ENCODE results near the gene ATCAY. TPM values are rescaled to one million over a fixed set of nuclear protein-coding genes. Genes with fewer than 3 reads are reported as not detected.
"Not testable (repeated sequence)": the region's sequence is repeated elsewhere in the genome, so short reads cannot be mapped to it uniquely, and the experiment has no call there.

Gene ATCAY
- total RNA-seq, 1 donor from 2014 or later, result not detected

DNA sequence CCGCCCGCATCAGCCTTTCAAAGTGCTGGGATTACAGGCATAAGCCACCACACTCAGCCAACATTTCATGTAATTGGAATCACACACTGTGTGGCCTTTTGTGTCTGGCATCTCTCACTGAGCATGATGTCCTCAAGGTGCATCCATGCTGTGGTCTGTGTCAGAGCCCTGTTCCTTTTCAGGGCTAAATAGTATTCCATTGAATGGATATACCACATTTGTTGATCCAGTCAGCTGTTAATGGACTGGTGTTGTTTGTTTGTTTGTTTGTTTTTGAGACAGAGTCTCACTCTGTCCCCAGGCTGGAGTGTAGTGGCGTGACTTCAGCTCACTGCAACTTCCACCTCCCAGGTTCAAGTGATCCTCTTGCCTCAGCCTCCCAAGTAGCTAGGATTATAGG is 17.9 kb downstream of the ATCAY start:
- DNase-seq (ENCODE audit: low read depth), result no peak

DNA sequence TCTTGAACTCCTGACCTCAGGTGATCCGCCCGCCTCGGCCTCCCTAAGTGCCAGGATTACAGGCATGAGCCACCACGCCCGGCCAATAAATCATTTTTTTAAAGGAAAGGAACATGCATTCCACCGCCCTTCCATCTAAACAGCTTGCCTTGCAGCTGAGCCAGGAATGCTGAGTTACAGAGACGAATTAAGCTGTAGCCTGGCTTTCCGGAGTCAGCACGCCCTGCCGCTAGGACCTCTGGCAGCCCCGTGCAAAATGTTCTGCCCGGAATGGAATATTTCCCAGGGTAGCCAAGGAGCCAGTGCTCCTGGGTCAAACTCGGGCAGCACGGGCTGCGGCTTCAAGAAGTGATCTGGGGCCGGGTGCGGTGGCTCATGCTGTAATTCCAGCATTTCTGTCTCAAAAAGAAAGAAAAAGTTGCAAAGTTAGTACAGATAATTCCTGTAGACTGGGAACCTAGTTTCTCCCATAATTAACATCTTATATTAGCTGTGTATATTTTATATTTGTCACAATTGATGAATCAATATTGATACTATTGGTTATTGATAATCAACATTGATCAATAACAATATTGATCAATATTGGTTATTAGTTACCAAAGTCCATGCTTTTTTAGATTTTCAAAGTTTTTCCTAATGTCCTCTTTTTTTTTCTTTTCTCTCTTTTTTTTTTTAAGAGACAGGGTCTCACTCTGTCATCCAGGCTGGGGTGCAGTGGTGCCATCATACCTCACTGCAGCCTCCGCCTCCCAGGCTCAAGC is 19.2 kb downstream of the ATCAY start:
- peak; percentile 28 for DNase-seq (ENCODE audit: low read depth)

DNA sequence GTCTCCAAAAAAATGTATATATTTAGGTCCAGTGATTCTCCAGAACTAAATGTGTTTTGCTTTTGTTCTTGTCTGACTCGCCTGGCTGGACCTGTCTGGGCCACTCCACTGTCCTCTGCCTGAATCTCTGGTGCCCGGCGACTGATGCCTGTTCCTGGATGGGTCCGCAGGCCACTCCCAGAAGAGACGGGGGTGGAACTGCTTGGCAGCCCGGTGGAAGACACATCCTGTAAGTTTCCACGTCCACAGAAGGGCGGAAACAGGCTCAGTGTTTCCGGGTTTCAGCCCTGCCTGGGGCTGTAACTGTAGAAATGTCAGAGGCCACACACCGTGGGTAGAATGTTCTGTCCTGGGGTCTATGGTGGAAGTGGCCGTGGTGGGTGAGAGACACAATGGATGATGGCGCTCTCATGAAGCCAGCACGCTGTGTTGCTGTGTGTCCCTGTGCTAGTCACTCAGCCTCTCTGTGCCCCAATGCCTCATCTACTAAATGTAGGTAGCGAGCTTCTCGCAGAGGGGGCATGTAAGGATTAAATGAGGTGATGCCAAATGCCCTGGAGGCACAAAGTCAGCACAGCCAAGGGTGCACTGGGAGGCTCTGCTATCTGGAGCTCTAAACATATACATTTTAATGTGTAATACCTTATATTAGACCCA is 22.0 kb downstream of the ATCAY start:
- DNase-seq (ENCODE audit: low read depth), result no peak

DNA sequence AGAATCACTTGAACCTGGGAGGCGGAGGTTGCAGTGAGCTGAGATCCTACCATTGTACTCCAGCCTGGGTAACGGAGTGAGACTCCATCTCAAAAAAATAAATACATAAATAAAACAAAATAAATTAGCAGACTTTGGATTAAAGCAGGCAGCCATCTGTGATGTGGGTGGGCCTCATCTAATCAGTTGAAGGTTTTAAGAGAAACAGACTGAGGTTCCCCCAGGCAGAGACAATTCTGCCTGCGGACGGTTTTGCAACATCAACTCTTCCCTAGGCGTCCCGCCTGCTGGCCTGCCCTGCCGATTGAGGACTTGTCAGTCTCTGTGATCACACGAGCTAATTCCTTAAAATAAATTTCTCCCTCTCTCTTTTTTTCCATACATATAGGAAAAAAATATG is 23.7 kb downstream of the ATCAY start:
- DNase-seq (ENCODE audit: low read depth), result no peak

DNA sequence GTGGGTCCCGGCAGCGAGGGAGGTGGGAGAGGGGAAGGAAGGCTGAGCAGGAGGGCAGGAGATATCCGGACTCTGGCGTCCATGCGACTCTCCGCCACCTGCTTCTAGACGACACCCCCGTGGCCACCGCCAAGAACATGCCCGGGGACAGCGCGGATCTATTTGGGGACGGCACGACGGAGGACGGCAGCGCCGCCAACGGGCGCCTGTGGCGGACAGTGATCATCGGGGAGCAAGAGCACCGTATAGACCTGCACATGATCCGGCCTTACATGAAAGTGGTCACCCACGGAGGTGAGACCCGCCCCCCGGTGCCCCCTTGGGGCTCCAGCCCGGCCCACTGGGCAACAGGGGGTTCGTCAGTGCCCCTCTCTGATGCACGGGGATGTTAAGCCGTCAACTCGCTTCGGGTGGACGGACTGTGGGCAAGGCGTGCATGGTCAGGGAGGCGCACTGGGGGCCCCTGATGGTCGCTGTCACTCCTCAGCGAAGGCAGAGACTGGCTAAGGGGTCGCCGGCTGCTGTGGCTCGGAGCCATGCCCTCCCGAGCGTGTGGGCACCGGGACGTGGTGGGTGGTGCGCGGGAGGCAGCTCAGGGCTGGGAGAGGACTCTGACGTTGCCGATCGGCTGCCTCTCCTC is 27.3 kb downstream of the ATCAY start:
- DNase-seq (ENCODE audit: low read depth), result no peak

DNA sequence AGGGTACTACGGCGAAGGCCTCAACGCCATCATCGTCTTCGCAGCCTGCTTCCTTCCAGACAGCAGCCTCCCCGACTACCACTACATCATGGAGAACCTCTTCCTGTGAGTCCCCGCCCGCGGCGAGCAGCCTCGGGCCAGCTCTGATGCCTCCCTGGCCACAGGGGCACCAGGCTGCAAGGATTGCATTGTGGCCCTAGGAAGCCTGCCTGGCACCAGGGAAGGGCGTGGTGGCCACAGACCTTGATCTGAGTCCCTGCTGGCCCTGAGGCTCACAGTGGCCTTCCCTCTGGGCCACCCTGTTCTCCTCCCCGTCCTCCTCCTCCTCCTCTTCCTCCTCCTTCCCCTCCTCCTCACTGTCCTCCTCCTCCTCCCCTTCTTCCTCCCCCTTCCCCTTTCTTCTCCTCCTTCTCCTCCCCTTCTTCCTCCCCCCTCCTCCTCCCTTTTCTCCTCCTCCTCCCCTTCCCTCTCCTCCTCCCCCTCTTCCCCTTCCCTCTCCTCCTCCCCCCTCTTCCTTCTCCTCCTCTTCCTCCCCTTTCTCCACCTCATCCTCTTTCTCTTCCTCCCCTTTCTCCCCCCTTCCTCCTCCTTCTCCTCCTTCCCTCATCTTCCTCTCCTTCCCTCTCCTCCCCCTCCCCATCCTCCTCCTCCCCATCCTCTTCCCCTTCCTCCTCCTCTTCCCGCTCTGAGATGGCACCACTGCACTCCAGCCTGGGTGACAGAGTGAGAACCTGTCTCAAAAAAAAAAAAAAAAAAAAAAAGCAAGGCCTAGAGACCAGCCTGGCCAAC is 28.0 kb downstream of the ATCAY start:
- DNase-seq (ENCODE audit: low read depth), result no peak

DNA sequence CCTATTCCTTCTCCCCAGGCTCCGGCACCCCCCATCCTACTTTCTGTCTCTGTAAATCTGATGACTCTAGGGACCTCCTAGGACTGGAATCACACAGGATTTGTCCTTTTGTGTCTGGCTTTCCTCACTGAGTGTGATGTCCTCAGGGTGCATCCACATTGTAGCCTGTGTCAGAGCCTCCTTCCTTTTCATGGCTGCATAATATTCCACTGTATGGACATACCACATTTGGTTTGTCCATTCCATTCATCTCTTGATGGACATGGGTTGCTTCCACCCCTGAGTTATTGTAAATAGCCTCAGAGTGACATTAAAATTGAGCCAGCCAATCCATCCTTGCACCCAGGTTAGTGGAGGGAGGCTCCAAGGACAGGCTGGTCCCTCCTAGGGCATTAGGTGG is 29.6 kb downstream of the ATCAY start:
- no peak for DNase-seq (ENCODE audit: low read depth)

DNA sequence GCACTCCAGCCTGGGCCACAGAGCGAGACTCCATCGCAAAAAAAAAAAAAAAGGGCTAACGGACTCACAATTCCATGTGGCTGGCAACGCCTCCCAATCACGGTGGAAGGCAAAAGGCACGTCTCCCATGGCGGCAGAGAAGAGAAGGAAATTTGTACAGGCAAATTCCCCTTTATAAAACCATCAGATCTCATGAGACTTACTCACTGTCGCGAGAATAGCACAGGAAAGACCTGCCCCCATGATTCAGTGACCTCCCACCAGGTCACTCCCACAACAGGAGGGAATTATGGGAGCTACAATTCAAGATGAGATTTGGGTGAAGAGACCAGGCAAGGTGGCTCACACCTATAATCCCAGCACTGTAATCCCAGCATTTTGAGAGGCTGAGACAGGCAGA is 33.7 kb downstream of the ATCAY start:
- DNase-seq (ENCODE audit: low read depth), result no peak

DNA sequence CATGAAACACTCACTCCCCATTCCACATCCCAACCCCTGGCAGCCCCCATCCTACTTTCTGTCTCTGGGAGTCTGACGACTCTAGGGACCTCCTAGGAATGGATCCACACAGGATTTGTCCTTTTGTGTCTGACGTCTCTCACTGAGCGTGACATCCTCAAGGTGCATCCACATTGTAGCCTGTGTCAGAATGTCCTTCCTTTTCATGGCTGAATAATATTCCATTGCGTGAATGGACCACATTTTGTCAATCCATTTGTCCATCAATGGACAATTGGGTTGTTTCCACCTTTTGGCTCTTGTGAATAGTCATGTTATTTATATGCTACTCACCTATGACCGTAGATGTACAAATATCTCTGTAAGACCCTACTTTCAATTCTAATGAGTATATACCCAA is 35.5 kb downstream of the ATCAY start:
- DNase-seq (ENCODE audit: low read depth), result no peak

DNA sequence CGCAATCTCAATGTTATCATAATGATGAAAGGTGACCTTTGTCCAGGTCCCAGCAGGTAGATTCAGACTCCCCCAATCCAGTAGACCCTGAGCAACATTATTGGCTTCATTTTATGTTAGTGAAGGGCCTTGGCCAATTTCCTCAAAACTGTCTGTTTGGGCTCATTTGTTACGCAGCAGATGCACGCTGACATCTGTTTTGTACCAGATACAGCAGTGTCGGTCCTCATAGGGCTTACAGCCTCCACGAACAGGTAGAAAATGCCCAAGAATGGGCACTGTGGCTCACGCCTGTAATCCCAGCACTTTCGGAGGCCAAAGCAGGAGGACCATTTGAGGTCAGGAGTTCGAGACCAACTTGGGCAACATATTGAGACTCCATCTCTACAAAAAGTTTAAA is 39.3 kb downstream of the ATCAY start:
- no peak for DNase-seq (ENCODE audit: low read depth)

DNA sequence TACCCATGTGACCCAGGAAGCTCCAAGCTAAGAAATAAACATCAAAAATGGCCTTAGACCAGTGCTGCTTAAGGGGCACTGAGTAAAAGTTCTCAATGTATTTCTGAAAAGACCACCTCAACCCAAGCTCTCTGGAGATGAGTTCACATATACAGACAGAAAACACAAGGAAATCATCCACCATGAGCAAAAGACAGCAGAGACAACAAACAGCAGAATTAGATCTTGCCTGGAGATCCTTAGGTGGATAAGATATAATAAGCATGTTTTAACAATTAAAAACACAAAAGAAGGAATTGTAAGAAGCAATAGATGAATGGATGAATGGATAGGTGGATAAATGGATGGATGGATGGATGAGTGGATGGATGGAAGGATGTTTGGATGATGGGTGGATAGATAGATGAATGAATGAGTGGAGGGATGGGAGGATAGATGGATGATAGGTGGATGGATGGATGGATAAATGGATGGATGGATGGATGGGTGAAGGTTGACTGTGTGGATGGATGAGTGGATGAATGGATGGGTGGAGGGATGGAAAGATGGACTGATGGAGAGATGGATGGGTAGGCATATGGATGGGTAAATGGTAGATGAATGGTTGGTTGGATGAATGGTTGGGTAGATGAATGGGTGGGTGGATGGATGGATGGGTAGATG is 42.7 kb downstream of the ATCAY start:
- no peak for DNase-seq (ENCODE audit: low read depth)

DNA sequence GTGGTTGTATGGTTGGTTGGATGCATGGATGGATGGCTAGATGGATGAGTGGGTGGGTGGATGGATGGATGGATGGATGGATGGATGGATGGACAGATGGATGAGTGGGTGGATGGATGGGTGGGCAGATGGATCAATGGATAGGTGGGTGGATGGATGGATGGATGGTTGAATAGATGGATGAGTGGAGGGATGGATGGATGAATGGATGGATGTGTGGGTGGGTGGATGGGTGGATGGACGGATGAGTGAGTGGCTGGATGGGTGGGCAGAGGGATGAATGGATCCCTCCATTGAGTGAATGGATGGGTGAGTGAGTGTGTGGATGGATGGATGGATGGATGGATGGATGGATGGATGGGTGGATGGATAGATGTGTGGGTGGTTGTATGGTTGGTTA is 43.4 kb downstream of the ATCAY start:
- no peak for DNase-seq (ENCODE audit: low read depth)

DNA sequence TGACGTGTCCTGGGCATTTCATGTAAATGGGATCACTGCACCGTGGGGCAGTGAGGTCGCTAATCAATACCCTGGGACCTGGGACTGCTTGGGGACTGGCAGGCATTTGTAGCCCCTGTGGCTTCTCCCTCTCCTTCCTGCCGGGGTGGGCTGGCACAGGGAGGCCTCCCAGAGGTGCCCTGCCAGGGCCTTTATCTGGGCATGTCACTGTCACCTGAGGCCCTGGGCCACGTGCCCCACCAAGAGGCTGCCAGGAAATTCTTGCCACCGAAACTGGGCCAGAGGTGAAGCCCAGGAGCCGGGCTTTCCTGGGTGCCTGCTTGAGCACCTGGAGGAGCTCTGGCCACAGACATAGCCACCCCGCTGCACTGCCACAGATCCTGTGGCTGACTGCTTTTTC is 50.6 kb downstream of the ATCAY start:
- no peak for DNase-seq (ENCODE audit: low read depth)

DNA sequence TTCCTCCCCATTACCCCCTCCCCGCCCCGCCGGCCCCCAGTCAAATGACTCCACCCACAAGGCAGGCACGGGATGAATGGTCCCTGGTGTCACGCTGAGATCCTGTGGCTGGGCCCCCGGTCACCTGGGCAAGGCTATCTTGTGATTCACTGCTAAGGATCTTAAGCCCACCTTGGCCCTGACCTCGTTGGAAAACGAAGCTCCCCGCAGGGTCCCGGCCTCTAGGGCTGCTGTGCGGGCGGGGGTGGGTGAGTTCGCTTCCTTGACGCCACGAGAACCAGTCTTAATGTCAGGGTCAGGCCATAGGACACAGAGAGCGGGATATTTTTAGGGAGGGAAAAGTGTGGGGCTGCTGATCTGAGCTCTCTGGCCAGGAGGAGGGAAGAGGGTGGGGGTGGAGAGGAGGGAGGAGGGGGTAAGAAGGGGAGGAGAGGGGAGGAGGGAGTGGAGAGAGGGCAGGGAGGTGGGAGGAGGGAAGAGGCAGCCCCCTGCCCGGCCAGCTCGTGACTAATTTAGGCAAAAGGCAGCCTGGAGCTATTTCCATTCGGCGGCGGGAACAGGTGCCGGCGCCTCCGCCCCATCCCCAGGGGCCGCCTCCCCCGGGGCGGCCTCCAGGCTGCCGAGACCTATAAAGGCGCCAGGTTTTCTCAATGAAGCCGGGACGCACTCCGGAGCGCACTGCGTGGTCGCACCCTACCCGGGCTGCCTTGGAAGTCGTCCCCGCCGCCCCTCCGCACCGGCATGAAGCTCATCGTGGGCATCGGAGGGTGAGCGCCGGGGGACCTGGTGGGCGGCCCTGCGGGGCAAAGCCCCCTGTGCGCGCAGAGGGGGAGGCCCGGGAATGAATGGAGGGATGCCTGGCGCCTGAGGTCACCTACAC is 52.7 kb downstream of the ATCAY start, which contains the start of gene NMRK2:
Gene NMRK2 (plus strand): TSS at position 139 of the 880 bp plus-strand sequence. CDS start 603 bp downstream, at position 742.
- DNase-seq (ENCODE audit: low read depth), result peak; percentile 71

DNA sequence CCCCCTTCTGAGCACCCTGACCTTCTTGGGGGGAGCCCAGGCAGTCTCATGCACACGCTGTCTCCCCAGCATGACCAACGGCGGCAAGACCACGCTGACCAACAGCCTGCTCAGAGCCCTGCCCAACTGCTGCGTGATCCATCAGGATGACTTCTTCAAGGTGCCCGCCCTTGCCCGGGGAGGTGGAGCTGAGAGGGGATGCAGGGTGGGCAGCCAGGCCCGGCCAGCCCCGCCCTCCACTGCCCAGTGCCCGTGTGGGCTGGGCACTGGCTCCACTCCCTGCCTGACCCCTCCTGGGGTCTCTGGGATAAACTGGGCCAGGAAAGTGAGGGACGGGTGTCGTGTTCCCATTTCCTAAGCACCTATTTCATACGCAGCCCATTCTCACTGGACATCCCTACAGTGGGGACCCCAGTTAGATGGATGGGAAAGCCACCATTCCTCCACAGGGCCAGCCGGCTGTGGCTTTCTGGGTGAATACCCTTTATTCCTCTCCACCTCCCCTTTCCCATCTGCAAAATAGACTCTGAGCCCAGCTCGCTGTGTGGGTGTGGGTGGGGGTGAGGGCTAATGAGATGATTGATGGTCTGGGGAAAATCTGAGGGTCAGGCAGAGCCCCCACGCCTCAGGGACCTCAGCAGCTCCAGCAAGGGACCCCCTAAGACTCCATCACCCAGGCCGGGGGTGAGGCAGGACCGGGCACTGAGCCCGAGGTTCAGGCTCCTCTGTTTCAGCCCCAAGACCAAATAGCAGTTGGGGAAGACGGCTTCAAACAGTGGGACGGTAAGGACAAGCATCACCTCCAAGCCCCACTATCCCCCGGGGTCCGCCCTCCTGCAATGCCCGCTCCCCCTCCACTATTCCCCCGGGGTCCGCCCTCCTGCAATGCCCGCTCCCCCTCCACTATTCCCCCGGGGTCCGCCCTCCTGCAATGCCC is 56.3 kb downstream of the ATCAY start:
- no peak for DNase-seq (ENCODE audit: low read depth)

DNA sequence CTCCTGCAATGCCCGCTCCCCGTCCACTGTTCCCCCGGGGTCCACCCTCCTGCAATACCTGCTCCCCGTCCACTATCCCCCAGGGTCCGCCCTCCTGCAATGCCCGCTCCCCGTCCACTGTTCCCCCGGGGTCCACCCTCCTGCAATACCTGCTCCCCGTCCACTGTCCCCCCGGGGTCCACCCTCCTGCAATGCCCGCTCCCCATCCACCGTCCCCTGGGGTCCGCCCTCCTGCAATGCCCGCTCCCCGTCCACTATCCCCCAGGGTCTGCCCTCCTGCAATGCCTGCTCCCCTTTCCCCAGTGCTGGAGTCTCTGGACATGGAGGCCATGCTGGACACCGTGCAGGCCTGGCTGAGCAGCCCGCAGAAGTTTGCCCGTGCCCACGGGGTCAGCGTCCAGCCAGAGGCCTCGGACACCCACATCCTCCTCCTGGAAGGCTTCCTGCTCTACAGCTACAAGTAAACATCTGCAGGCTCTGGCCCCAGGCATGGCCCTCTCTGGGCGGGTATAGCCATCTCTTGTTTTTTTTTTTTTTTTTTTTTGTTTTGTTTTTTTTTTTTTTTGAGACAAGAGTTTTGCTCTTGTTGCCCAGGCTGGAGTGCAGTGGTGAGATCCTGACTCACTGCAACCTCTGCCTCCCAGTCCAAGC is 57.9 kb downstream of the ATCAY start:
- not testable (repeated sequence) for DNase-seq (ENCODE audit: low read depth)

DNA sequence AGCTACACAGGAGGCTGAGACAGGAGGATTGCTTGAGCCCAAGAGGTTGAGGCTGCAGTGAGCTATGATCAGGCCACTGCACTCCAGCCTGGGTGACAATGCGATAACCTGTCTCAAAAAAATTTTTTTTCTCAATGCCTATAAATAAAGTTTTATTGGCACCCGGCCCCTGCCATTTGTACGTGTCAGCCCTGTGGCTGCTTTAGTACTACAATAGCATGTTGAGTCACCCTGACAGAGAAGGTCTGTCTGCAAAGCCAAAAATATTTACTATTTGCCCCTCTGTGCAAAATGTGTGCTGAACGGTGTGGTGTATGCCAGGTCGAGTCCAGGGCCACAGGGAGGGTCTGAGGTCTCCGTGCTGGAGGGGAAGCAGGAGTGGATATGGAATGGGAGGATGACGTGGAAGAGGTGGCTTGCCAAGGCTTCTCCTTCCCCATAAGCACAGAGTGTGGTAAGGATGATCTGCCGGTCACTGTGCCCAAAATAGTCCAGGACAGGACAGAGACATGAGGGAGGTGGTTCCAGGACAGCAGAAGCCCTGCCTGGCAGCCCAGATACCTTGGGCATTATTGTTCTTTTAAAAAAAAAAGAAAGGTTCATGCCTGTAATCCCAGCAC is 62.4 kb downstream of the ATCAY start:
- DNase-seq (ENCODE audit: low read depth), result peak; percentile 92
